BLaER1 (cell line): ENCODE measurements around the gene TRMT11.
"Not testable (repeated sequence)": the region's sequence is repeated elsewhere in the genome, so short reads cannot be mapped to it uniquely, and the experiment has no call there.

ENCODE experiments used
- H3K27ac ChIP-seq: shearing (Covaris generic); formaldehyde crosslinking; 2 replicates; pipeline ENCODE4 v1.8.1; 2022
- H3K27me3 ChIP-seq: shearing (Covaris generic); formaldehyde crosslinking; 2 replicates; pipeline ENCODE4 v1.8.1; 2022
- H3K36me3 ChIP-seq: shearing (Covaris generic); formaldehyde crosslinking; 2 replicates; pipeline ENCODE4 v1.8.1; 2022
- H3K4me1 ChIP-seq: shearing (Covaris generic); formaldehyde crosslinking; 2 replicates; pipeline ENCODE4 v1.8.1; 2022
- H3K4me2 ChIP-seq: shearing (Covaris generic); formaldehyde crosslinking; 2 replicates; pipeline ENCODE4 v1.8.1; 2022
- H3K4me3 ChIP-seq: shearing (Covaris generic); formaldehyde crosslinking; 2 replicates; pipeline ENCODE4 v1.8.1; 2022
- H3K9ac ChIP-seq: shearing (Covaris generic); formaldehyde crosslinking; 2 replicates; pipeline ENCODE4 v1.8.1; 2022
- H3K9me3 ChIP-seq: shearing (Covaris generic); formaldehyde crosslinking; 2 replicates; pipeline ENCODE4 v1.8.1; 2022
- H4K20me1 ChIP-seq: shearing (Covaris generic); formaldehyde crosslinking; 2 replicates; pipeline ENCODE4 v1.8.1; 2022
- Cebpa-rat ChIP-seq: shearing (Covaris generic); IDR thresholded peaks from 2 replicates; pipeline ENCODE4 v1.8.1; 2022

Gene TRMT11

DNA sequence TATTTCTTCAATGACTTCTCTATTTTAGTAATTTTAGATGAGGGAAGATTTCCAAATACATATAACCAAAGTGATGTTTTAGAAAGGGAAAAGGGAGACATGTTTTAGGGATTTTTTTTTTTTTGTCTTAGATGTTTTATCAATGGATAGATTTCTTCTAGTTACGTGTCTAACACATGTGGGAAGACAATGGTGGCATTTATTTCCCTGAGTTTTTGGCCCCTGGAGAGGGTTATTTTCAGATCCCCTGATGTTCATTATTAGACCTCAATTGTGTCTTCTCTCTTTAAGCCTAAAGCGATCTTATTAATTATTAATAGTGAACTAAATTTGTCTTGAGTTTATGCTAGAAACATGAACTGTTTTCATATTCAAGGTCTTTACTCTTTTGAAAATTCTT is 30.3 kb downstream of the TRMT11 start:
- Histone ChIP-seq H3K27me3 (no peaks in the 10 kb centered on the region), H4K20me1 (no peaks in the 10 kb centered on the region), H3K9me3 (no peaks in the 10 kb centered on the region), H3K4me2 (no peak overlapping the region), H3K27ac (no peak overlapping the region), H3K4me1 (no peaks in the 10 kb centered on the region), H3K9ac (no peak overlapping the region), H3K36me3 (peaks cover 51% of the 10 kb centered on the region), H3K4me3 (no peak overlapping the region)
- TF ChIP-seq Cebpa-rat, result no peak

DNA sequence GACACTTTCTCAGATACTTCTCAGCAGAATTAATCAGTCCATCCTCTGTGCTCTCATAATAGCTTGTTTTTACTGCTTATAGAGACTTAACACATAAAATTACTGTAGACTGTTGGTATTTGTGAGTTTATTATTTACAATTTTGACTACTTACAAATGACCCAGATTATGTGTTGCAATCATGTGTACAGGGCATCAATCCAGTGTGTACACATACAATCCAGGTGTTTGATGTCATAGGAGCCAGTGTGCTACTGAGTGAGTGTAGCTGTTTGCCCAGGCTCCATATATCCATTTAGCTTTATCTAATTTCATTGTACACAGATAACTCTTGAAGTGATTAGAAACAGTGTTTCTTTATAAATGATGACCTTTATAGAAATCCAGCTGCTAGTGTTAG is 31.3 kb downstream of the TRMT11 start:
- H3K36me3 ChIP-seq, result peaks cover 52% of the 10 kb centered on the region
- TF ChIP-seq Cebpa-rat, result no peak
- H3K9ac ChIP-seq, result no peak overlapping the region
- no peaks in the 10 kb centered on the region for H3K4me1 ChIP-seq
- no peak overlapping the region for H3K4me2 ChIP-seq
- no peak overlapping the region for H3K4me3 ChIP-seq
- no peaks in the 10 kb centered on the region for H3K27me3 ChIP-seq
- no peaks in the 10 kb centered on the region for H3K9me3 ChIP-seq
- H4K20me1 ChIP-seq, result no peaks in the 10 kb centered on the region
- no peak overlapping the region for H3K27ac ChIP-seq

GRCh38 chr6:126020305-126021050 is 34.1 kb downstream of the TRMT11 start:
- no peaks in the 10 kb centered on the region for H3K4me1 ChIP-seq
- H3K9me3 ChIP-seq, result no peaks in the 10 kb centered on the region
- no peak overlapping the region for H3K27ac ChIP-seq
- H3K4me2 ChIP-seq, result no peak overlapping the region
- H3K4me3 ChIP-seq, result no peak overlapping the region
- no peak overlapping the region for H3K9ac ChIP-seq
- H4K20me1 ChIP-seq, result no peaks in the 10 kb centered on the region
- no peaks in the 10 kb centered on the region for H3K27me3 ChIP-seq
- peaks cover 41% of the 10 kb centered on the region for H3K36me3 ChIP-seq
- no peak for TF ChIP-seq Cebpa-rat

DNA sequence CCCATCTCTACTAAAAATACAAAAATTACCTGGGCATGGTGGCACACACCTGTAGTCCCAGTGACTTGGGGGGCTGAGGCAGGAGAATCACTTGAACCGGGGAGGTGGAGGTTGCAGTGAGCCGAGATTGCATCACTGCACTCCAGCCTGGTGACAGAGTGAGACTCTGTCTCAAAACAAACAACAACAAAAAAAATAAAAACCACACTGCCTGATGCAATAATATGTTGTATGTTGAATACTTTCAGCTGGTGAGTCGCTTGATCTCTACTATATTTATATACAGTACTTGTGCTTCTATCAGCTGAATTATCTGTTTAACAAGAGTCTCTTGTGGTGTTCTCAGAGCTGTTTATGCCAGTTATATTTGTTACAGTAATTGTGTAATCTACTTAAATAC is 37.1 kb downstream of the TRMT11 start:
- not testable (repeated sequence) for H3K9me3 ChIP-seq, H3K27me3 ChIP-seq, H3K9ac ChIP-seq, H3K4me1 ChIP-seq, H3K4me3 ChIP-seq, H3K27ac ChIP-seq, H4K20me1 ChIP-seq, H3K4me2 ChIP-seq
- H3K36me3 ChIP-seq, result peaks cover 47% of the 10 kb centered on the region

DNA sequence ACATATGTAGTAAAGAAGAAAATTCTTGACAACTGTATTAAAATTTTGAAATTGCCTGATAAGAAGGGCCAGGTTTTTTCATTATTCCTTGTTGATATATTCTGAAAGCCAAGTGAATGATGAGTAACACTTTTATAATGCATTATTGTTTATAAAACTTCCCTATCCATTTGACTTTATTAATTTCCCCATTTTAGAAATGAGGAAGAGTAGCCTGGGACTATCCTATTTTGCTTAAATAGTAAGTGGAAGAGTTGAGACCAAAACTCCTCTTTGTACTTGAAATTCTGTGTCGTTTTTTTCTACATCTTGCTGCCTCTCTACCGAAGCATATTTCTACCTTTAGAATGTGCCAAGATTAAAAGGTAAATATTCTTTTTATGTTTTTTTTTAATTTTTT is 39.7 kb downstream of the TRMT11 start:
- H3K36me3 ChIP-seq, result peaks cover 37% of the 10 kb centered on the region
- H3K4me3 ChIP-seq, result no peak overlapping the region

DNA sequence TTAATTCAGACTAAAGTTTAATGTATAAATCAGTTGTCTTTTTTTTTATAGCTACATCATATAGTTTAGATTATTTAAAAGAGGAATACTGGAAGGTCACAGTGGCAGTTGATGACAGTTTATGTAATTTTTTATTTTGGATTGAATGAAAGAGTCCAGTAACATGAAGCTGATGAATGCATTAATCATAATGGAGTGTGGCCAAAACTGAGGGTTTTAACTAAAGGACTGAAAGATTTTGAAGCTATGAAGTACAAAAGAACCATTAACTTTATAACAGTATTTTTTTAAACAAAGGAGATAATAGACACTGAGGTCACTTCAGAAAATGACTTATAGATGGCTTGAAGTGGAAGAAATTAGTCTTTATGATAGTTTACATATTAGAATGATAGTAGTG is 41.3 kb downstream of the TRMT11 start:
- TF ChIP-seq Cebpa-rat, result no peak
- Histone ChIP-seq H4K20me1 (no peaks in the 10 kb centered on the region), H3K36me3 (peaks cover 23% of the 10 kb centered on the region), H3K9me3 (no peaks in the 10 kb centered on the region), H3K4me2 (no peak overlapping the region), H3K4me3 (no peak overlapping the region), H3K9ac (no peak overlapping the region), H3K27me3 (no peaks in the 10 kb centered on the region), H3K27ac (no peak overlapping the region), H3K4me1 (no peaks in the 10 kb centered on the region)

More for the DNA sequence above, 39.7 kb downstream of the TRMT11 start:
- H3K27me3 ChIP-seq, result no peaks in the 10 kb centered on the region
- no peak overlapping the region for H3K27ac ChIP-seq
- no peaks in the 10 kb centered on the region for H3K9me3 ChIP-seq
- no peak overlapping the region for H3K4me2 ChIP-seq
- no peak for TF ChIP-seq Cebpa-rat
- no peak overlapping the region for H3K9ac ChIP-seq
- no peaks in the 10 kb centered on the region for H4K20me1 ChIP-seq
- no peaks in the 10 kb centered on the region for H3K4me1 ChIP-seq

DNA sequence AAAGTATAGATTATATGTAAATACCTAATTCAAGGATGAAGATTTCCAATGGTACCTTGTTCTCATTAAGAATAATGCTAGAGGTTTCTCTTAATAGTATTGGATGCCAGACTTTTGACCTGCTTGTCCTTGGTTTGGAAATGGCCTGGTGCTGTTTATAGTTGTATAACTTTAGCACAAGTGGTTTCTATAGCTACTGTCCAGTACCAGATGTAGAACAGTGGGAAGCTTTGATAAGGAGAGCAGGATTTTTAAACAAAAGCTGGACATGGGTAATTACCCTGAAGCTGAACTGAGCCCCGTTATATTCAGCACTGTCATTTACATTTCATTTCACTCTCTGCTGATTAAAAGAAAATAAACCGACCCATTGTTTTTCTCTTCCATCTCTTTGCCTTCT is 43.7 kb downstream of the TRMT11 start:
- Histone ChIP-seq H3K27ac (no peak overlapping the region), H3K9me3 (no peaks in the 10 kb centered on the region), H3K4me3 (no peak overlapping the region), H3K4me2 (no peak overlapping the region), H4K20me1 (no peaks in the 10 kb centered on the region), H3K36me3 (peaks cover 12% of the 10 kb centered on the region; the same call in 1 of the 2 replicates), H3K9ac (no peak overlapping the region), H3K27me3 (no peaks in the 10 kb centered on the region), H3K4me1 (no peaks in the 10 kb centered on the region)
- TF ChIP-seq Cebpa-rat, result no peak

GRCh38 chr6:126033696-126034095 is 47.4 kb downstream of the TRMT11 start:
- Histone ChIP-seq H3K27me3 (no peaks in the 10 kb centered on the region), H3K36me3 (0 out of 2 replicates have a peak, but pooled peaks cover 3% of the 10 kb centered on the region), H3K4me3 (no peak overlapping the region), H3K9me3 (no peaks in the 10 kb centered on the region), H3K27ac (no peak overlapping the region), H3K9ac (no peak overlapping the region), H3K4me2 (no peak overlapping the region), H4K20me1 (no peaks in the 10 kb centered on the region), H3K4me1 (no peaks in the 10 kb centered on the region)
- no peak for TF ChIP-seq Cebpa-rat

GRCh38 chr6:126034656-126035055 is 48.3 kb downstream of the TRMT11 start:
- Histone ChIP-seq H4K20me1 (no peaks in the 10 kb centered on the region), H3K9ac (no peak overlapping the region), H3K9me3 (no peaks in the 10 kb centered on the region), H3K27ac (no peak overlapping the region), H3K4me1 (no peaks in the 10 kb centered on the region), H3K36me3 (0 out of 2 replicates have a peak, but pooled peaks cover 9% of the 10 kb centered on the region), H3K4me2 (no peak overlapping the region), H3K27me3 (no peaks in the 10 kb centered on the region), H3K4me3 (no peak overlapping the region)
- TF ChIP-seq Cebpa-rat, result no peak

GRCh38 chr6:126035764-126036163 is 49.4 kb downstream of the TRMT11 start:
- Histone ChIP-seq H3K27ac (no peak overlapping the region), H3K4me1 (no peaks in the 10 kb centered on the region), H4K20me1 (no peaks in the 10 kb centered on the region), H3K4me3 (no peak overlapping the region), H3K9me3 (no peaks in the 10 kb centered on the region), H3K9ac (no peak overlapping the region), H3K4me2 (no peak overlapping the region), H3K27me3 (no peaks in the 10 kb centered on the region), H3K36me3 (peaks cover 10% of the 10 kb centered on the region; the same call in 1 of the 2 replicates)
- no peak for TF ChIP-seq Cebpa-rat

- Histone ChIP-seq H3K27ac (no peak overlapping the region), H3K9ac (no peak overlapping the region), H3K9me3 (no peaks in the 10 kb centered on the region), H3K4me1 (no peaks in the 10 kb centered on the region), H4K20me1 (no peaks in the 10 kb centered on the region), H3K36me3 (peaks cover 10% of the 10 kb centered on the region; the same call in 1 of the 2 replicates), H3K4me3 (no peak overlapping the region), H3K4me2 (no peak overlapping the region), H3K27me3 (no peaks in the 10 kb centered on the region)
- TF ChIP-seq Cebpa-rat, result no peak
Observed at GRCh38 chr6:126038234-126038633, 51.9 kb downstream of the TRMT11 start.
